GM21447 (cell line): ENCODE results near the gene CABLES2.
A peak's percentile ranks its signal among the peaks of the same experiment; 100 is the strongest.

ENCODE experiments used
- ATAC-seq: cut with Tn5 transposase; IDR thresholded peaks from one replicate; pipeline ENCODE4 v1.9.1; 2021; ENCODE audit not compliant: unreplicated experiment

Gene CABLES2

GRCh38 chr20:62350629-62351422 lies 56.3 kb downstream of the CABLES2 start:
- no peak for ATAC-seq

- no peak for ATAC-seq
Observed at GRCh38 chr20:62350098-62350628, 56.9 kb downstream of the CABLES2 start.

GRCh38 chr20:62349556-62350097 lies 57.5 kb downstream of the CABLES2 start:
- ATAC-seq = no peak

GRCh38 chr20:62348604-62349003 lies 58.5 kb downstream of the CABLES2 start:
- no peak for ATAC-seq

GRCh38 chr20:62347445-62347844 lies 59.6 kb downstream of the CABLES2 start:
- ATAC-seq = no peak

GRCh38 chr20:62347151-62347404 lies 60.0 kb downstream of the CABLES2 start:
- ATAC-seq = no peak

- ATAC-seq = no peak
Observed at GRCh38 chr20:62346398-62347150, 60.5 kb downstream of the CABLES2 start.

GRCh38 chr20:62345681-62346370 lies 61.3 kb downstream of the CABLES2 start:
- no peak for ATAC-seq

- ATAC-seq = no peak
Observed at GRCh38 chr20:62344782-62345181, 62.3 kb downstream of the CABLES2 start.

GRCh38 chr20:62344092-62344491 lies 63.0 kb downstream of the CABLES2 start:
- no peak for ATAC-seq

- no peak for ATAC-seq
Observed at GRCh38 chr20:62342910-62343309, 64.2 kb downstream of the CABLES2 start.

- ATAC-seq = peak; percentile 73
Observed at GRCh38 chr20:62339647-62340062, 67.4 kb downstream of the CABLES2 start.
